ENCODE measurements around the gene FBXO30. TPM values are rescaled to one million over a fixed set of nuclear protein-coding genes. Genes with fewer than 3 reads are reported as not detected.
A peak's percentile ranks its signal among the peaks of the same experiment; 100 is the strongest.

Gene FBXO30
- total RNA-seq, 1 experiment from 2014 or later, result 3.6 TPM

DNA sequence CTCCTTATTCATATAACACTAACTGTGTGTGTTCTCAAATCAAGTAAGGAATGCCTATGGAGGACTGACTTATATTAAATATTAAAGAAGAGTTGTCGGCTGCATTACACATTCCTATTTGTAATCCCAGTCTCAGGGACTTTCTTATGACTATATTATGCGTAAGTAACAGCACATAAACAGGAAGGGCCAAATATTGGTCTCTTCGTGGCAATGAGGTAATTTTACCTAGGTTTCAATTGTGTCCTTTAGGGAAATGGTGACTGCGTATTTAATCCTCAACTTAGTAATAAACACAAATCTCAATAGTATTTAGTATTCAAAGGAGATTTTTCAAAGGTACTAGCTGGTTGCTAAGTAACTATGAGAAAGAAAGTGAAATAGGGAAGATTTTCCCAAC is 56.5 kb downstream of the FBXO30 start:
- TF ChIP-seq, protein P1, sequence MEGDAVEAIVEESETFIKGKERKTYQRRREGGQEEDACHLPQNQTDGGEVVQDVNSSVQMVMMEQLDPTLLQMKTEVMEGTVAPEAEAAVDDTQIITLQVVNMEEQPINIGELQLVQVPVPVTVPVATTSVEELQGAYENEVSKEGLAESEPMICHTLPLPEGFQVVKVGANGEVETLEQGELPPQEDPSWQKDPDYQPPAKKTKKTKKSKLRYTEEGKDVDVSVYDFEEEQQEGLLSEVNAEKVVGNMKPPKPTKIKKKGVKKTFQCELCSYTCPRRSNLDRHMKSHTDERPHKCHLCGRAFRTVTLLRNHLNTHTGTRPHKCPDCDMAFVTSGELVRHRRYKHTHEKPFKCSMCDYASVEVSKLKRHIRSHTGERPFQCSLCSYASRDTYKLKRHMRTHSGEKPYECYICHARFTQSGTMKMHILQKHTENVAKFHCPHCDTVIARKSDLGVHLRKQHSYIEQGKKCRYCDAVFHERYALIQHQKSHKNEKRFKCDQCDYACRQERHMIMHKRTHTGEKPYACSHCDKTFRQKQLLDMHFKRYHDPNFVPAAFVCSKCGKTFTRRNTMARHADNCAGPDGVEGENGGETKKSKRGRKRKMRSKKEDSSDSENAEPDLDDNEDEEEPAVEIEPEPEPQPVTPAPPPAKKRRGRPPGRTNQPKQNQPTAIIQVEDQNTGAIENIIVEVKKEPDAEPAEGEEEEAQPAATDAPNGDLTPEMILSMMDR (IDR thresholded peaks at IDR 0.05; ENCODE audit: unreplicated experiment), result no peak
- no peaks in the 10 kb centered on the region for H3K4me1 Mint-ChIP-seq (ENCODE audit: low read depth, unreplicated experiment)
- no peak overlapping the region for H3K27ac Mint-ChIP-seq (ENCODE audit: unreplicated experiment)
- no peak for DNase-seq
- CTCF ChIA-PET, result no interaction called here
- BruUV-seq (replicated peaks), result no TSS peak
- no peaks in the 10 kb centered on the region for H3K9me3 Mint-ChIP-seq (ENCODE audit: low read depth, unreplicated experiment)
- intact Hi-C loops (cut with micrococcal nuclease; ENCODE audit: unreplicated experiment), result no loop called here
- H3K27me3 Mint-ChIP-seq (ENCODE audit: unreplicated experiment), result no peaks in the 10 kb centered on the region
- H3K36me3 Mint-ChIP-seq (ENCODE audit: insufficient read depth, unreplicated experiment), result no peaks in the 10 kb centered on the region
- no peak overlapping the region for H3K4me3 Mint-ChIP-seq (ENCODE audit: low read depth, unreplicated experiment)

DNA sequence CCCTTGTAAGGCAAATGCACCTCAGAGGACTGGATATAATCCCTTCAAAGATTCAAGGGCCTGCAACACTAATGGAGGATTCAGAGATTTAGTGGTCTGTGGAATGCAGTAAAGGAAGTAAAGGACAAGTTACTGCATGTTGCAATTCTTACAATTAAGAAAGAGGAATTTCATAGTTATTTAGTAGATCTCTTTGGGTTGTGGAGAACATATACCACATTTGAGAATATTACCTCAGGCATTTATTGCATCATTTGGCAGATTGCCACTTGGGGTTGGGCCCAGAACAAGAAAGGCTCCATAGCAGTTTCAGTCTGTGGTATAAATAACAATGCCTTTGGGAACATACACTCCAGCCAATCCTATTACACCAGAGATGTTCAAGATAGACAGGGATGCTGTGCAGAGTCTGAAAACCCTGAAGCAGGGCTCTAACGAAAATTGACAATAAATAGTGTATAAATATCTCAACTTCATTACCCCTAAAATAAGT is 58.4 kb downstream of the FBXO30 start:
- H3K27ac Mint-ChIP-seq (ENCODE audit: unreplicated experiment), result no peak overlapping the region
- TF ChIP-seq, protein P1 (IDR thresholded peaks at IDR 0.05; ENCODE audit: unreplicated experiment), result no peak
- H3K9me3 Mint-ChIP-seq (ENCODE audit: low read depth, unreplicated experiment), result no peaks in the 10 kb centered on the region
- H3K27me3 Mint-ChIP-seq (ENCODE audit: unreplicated experiment), result no peaks in the 10 kb centered on the region
- intact Hi-C loops (cut with micrococcal nuclease; ENCODE audit: unreplicated experiment), result no loop called here
- peak; percentile 57 for DNase-seq
- H3K4me1 Mint-ChIP-seq (ENCODE audit: low read depth, unreplicated experiment), result no peaks in the 10 kb centered on the region
- H3K36me3 Mint-ChIP-seq (ENCODE audit: insufficient read depth, unreplicated experiment), result no peaks in the 10 kb centered on the region
- CTCF ChIA-PET, result interaction anchor here (0.6 kb wide), 1 partner anchor 78 kb away, joined by 3 read pairs; no protein-coding TSS in a partner anchor
- BruUV-seq (replicated peaks), result no TSS peak
- no peak overlapping the region for H3K4me3 Mint-ChIP-seq (ENCODE audit: low read depth, unreplicated experiment)

DNA sequence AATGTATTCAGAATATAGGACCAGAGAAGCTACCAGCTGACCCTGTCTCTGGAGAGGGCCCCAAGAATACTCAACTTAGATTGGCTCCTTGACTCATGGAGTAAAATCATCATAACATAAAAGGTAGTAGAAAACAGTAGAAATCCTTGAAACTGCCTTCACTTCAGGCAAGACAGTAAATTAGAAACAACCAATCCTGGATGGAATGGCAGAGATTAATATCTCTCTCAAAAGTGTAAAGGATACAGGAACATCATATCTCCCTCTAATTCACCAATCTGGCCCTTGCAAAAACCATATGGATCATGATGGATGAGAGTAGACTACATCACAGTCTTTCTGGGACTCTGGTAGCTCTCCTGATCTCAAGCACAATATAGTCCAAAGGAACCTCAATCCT is 58.9 kb downstream of the FBXO30 start:
- H3K9me3 Mint-ChIP-seq (ENCODE audit: low read depth, unreplicated experiment), result no peaks in the 10 kb centered on the region
- no TSS peak for BruUV-seq (replicated peaks)
- H3K36me3 Mint-ChIP-seq (ENCODE audit: insufficient read depth, unreplicated experiment), result no peaks in the 10 kb centered on the region
- H3K4me1 Mint-ChIP-seq (ENCODE audit: low read depth, unreplicated experiment), result no peaks in the 10 kb centered on the region
- H3K27ac Mint-ChIP-seq (ENCODE audit: unreplicated experiment), result no peak overlapping the region
- no peak for DNase-seq
- H3K27me3 Mint-ChIP-seq (ENCODE audit: unreplicated experiment), result no peaks in the 10 kb centered on the region
- CTCF ChIA-PET, result no interaction called here
- no peak overlapping the region for H3K4me3 Mint-ChIP-seq (ENCODE audit: low read depth, unreplicated experiment)
- TF ChIP-seq, protein P1 (IDR thresholded peaks at IDR 0.05; ENCODE audit: unreplicated experiment), result no peak
- intact Hi-C loops (cut with micrococcal nuclease; ENCODE audit: unreplicated experiment), result no loop called here

DNA sequence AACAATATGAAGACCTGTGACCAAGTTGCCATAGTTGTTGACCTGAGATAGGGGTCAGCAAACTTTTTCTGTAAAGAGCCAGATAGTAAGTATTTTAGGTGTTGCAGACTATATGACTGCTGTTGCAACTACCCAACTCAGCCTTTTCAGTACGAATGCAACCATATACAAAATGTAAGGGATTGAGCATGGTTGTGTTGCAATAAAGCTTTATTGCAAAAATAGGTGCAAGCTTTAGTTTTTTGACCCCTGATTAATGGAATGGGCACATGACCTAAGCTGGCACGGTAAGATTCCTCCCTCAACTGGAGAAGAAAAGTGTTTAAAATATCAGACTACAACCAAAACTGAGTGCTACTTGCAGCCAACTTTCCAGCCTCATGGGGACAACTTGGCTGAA is 62.0 kb downstream of the FBXO30 start:
- TF ChIP-seq, protein P1 (IDR thresholded peaks at IDR 0.05; ENCODE audit: unreplicated experiment), result no peak
- Mint-ChIP-seq H3K9me3 (ENCODE audit: low read depth, unreplicated experiment) (no peaks in the 10 kb centered on the region), H3K4me1 (ENCODE audit: low read depth, unreplicated experiment) (peaks cover 7% of the 10 kb centered on the region), H3K27me3 (ENCODE audit: unreplicated experiment) (no peaks in the 10 kb centered on the region), H3K36me3 (ENCODE audit: insufficient read depth, unreplicated experiment) (no peaks in the 10 kb centered on the region), H3K4me3 (ENCODE audit: low read depth, unreplicated experiment) (no peak overlapping the region), H3K27ac (ENCODE audit: unreplicated experiment) (no peak overlapping the region)
- intact Hi-C loops (cut with micrococcal nuclease; ENCODE audit: unreplicated experiment), result no loop called here
- BruUV-seq (replicated peaks), result no TSS peak
- no peak for DNase-seq
- CTCF ChIA-PET, result no interaction called here

Measured in Calu3 (cell line).